Measurements from ENCODE around the gene KRT6A. TPM values are rescaled to one million over a fixed set of nuclear protein-coding genes. Genes with fewer than 3 reads are reported as not detected.

The KRT6A gene
- total RNA-seq (2011; cell fraction: chromatin; rRNA removed; ENCODE audit: low replicate concordance) = not detected in 2 replicates
- 0.26 TPM in 1 of 2 replicates, not detected in the other for total RNA-seq (2011; cell fraction: nucleolus; rRNA removed)
- total RNA-seq (2011; cell fraction: nucleoplasm; rRNA removed) = not detected in 2 replicates
- not detected in 2 replicates for total RNA-seq (2014; rRNA removed)
- not detected in 2 replicates for total RNA-seq (2014; rRNA removed; fragmentation: Illumina TruSeq; extraction: Trizol)
- not detected in 2 replicates for total RNA-seq (2015; rRNA removed; fragmentation: Illumina TruSeq; extraction: Trizol)
- not detected in 2 replicates for total RNA-seq (2021)
- polyA plus RNA-seq (2011; rRNA removed) = 0.26 TPM in 1 of 2 replicates, not detected in the other
- polyA plus RNA-seq (2011; cell fraction: cytosol; rRNA removed) = 0.03 and 0.07 TPM in 2 replicates
- not detected in 2 replicates for polyA plus RNA-seq (2011; cell fraction: nucleus; rRNA removed)
- polyA plus RNA-seq (2012) = not detected in 2 replicates
- polyA plus RNA-seq (2014; fragmentation: Illumina TruSeq; extraction: Trizol) = not detected in 2 replicates
- not detected for polyA plus RNA-seq (2014; fragmentation: Nextera tagmentation; extraction: Ambion mirVana)
- polyA plus RNA-seq (2014; rRNA removed) = not detected in 2 replicates
- 0.30 TPM in 1 of 2 replicates, not detected in the other for polyA minus RNA-seq (2011; rRNA and poly(A)+ RNA removed)
- not detected in 2 replicates for polyA minus RNA-seq (2011; cell fraction: cytosol; rRNA and poly(A)+ RNA removed)
- 0.13 TPM in 1 of 2 replicates, not detected in the other for polyA minus RNA-seq (2011; cell fraction: nucleus; rRNA and poly(A)+ RNA removed)
- not detected for Bru-seq, nascent RNA
- BruChase-seq, experiment 1, labeled RNA remaining after a 2-hour chase = not detected
- BruChase-seq, experiment 2, labeled RNA remaining after a 6-hour chase = not detected
- long read RNA-seq, experiment 1 = 0 reads
- long read RNA-seq, experiment 2 = 0 reads
- long read RNA-seq, experiment 3 = 0 reads

DNA sequence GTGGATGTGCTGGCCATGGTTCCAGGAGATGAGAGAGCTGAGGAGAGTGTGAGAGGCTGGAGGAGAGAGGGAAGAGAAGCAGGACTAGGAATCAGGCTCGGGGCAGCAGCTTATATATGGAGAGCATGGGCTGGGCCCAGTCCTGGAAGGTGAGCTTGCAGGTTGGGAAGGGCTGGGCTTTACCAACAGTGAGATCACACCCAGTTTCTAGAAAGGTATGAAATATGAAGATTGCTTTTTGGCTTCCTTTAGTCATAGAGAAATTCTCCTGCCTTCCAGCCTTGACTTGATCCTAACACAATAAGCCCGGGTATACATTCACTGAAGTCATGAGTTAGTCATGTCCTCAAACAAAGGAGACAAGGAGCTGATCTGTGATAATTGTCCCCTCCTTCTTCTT, at the start of gene KRT6A:
TSS of gene KRT6A (minus strand) at position 86 of the 400 bp plus-strand sequence. CDS start at position 17, 69 bp downstream.
- H3K4me2 ChIP-seq (ENCODE audit: insufficient read depth, low read length) = no peak within 1 kb of the TSS
- no peaks in the 10 kb centered on the region for H3K36me3 ChIP-seq (ENCODE audit: control insufficient read depth, insufficient read depth, low read length)
- H3K27me3 ChIP-seq (ENCODE audit: control insufficient read depth in 2 of 2, insufficient read depth in 2 of 2, low read length in 2 of 2) = peaks cover 12 to 33% of the 10 kb centered on the region in 2 experiments
- H4K20me1 ChIP-seq (replicated peaks; ENCODE audit: control insufficient read depth, insufficient read depth, low read length) = no peaks in the 10 kb centered on the region; the same call in 1 of the 2 replicates
- no peaks in the 10 kb centered on the region for H3K9me3 ChIP-seq (replicated peaks; ENCODE audit: control insufficient read depth, insufficient read depth, low read depth, low read length)
- no peaks in the 10 kb centered on the region for H3K9me1 ChIP-seq (ENCODE audit: control insufficient read depth, insufficient read depth, low read length)
- no TSS peak for BruUV-seq (replicated peaks)
- no peak within 1 kb of the TSS for H2AFZ ChIP-seq (ENCODE audit: low read depth, low read length)
- in situ Hi-C loops (cut with MboI) = no loop called here
- H3K79me2 ChIP-seq (ENCODE audit: control insufficient read depth, insufficient read depth, low read length) = no peaks in the 10 kb centered on the region
- ATAC-seq (no peak), FAIRE-seq (no peak), DNase-seq (ENCODE audit: extremely low read depth in 1 of 4, low spot score in 3 of 4) (no peak)
- no peak within 1 kb of the TSS for H3K9ac ChIP-seq (ENCODE audit: insufficient read depth in 1 of 2, low read depth in 2 of 2, low read length in 2 of 2)
- H3K4me3 ChIP-seq = no peak within 1 kb of the TSS
- ChIA-PET CTCF (ENCODE audit: low intra/inter-chr PET ratio) (no interaction called here), POLR2A (no interaction called here)
- 0% methylated on average over 2 of the region's 2 CpGs for WGBS (ENCODE audit: insufficient coverage, low coverage, missing lambda C conversion rate)
- no peak within 1 kb of the TSS for H3K27ac ChIP-seq (ENCODE audit: extremely low read depth, low read depth, low read length)
- intact Hi-C loops (cut with micrococcal nuclease) = no loop called here
- no peaks in the 10 kb centered on the region for H3K4me1 ChIP-seq (replicated peaks in 1 of 2; ENCODE audit: control insufficient read depth in 2 of 2, insufficient read depth in 2 of 2, low read length in 2 of 2)
- TF ChIP-seq EZH2 (IDR thresholded peaks at IDR 0.05; ENCODE audit: borderline replicate concordance, low read depth, low read length) = no peak
- TF ChIP-seq, protein P1, sequence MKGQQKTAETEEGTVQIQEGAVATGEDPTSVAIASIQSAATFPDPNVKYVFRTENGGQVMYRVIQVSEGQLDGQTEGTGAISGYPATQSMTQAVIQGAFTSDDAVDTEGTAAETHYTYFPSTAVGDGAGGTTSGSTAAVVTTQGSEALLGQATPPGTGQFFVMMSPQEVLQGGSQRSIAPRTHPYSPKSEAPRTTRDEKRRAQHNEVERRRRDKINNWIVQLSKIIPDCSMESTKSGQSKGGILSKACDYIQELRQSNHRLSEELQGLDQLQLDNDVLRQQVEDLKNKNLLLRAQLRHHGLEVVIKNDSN (CRISPR knock-in tag; IDR thresholded peaks at IDR 0.05) = no peak
- no peak for TF ChIP-seq CCNT2 (IDR thresholded peaks at IDR 0.05; ENCODE audit: borderline replicate concordance, extremely low read depth, insufficient read length, low read depth, low read length)
- TF ChIP-seq ZNF384 (IDR thresholded peaks at IDR 0.05; ENCODE audit: low read depth, low read length) = no peak
- TF ChIP-seq, protein P2, sequence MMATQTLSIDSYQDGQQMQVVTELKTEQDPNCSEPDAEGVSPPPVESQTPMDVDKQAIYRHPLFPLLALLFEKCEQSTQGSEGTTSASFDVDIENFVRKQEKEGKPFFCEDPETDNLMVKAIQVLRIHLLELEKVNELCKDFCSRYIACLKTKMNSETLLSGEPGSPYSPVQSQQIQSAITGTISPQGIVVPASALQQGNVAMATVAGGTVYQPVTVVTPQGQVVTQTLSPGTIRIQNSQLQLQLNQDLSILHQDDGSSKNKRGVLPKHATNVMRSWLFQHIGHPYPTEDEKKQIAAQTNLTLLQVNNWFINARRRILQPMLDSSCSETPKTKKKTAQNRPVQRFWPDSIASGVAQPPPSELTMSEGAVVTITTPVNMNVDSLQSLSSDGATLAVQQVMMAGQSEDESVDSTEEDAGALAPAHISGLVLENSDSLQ (IDR thresholded peaks at IDR 0.05) = no peak
- no peak for TF ChIP-seq IFI16 (CRISPR knock-in tag; IDR thresholded peaks at IDR 0.05)
- no peak for TF ChIP-seq ZNF347 (CRISPR knock-in tag; IDR thresholded peaks at IDR 0.05; ENCODE audit: low read depth)
- no peak for TF ChIP-seq SIN3B (IDR thresholded peaks at IDR 0.05; ENCODE audit: low read depth)
- no peak for TF ChIP-seq TBL1XR1 (IDR thresholded peaks at IDR 0.05; ENCODE audit: low read length in 2 of 2)
- TF ChIP-seq MYBL2 (IDR thresholded peaks at IDR 0.05; ENCODE audit: low read depth) = no peak
- no peak for TF ChIP-seq MYBL2 (CRISPR knock-in tag; IDR thresholded peaks at IDR 0.05; ENCODE audit: borderline replicate concordance)
- no peak for TF ChIP-seq NFE2 (IDR thresholded peaks at IDR 0.05; ENCODE audit: low read depth)
- TF ChIP-seq, protein P3, sequence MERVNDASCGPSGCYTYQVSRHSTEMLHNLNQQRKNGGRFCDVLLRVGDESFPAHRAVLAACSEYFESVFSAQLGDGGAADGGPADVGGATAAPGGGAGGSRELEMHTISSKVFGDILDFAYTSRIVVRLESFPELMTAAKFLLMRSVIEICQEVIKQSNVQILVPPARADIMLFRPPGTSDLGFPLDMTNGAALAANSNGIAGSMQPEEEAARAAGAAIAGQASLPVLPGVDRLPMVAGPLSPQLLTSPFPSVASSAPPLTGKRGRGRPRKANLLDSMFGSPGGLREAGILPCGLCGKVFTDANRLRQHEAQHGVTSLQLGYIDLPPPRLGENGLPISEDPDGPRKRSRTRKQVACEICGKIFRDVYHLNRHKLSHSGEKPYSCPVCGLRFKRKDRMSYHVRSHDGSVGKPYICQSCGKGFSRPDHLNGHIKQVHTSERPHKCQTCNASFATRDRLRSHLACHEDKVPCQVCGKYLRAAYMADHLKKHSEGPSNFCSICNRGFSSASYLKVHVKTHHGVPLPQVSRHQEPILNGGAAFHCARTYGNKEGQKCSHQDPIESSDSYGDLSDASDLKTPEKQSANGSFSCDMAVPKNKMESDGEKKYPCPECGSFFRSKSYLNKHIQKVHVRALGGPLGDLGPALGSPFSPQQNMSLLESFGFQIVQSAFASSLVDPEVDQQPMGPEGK (CRISPR knock-in tag; IDR thresholded peaks at IDR 0.05; ENCODE audit: borderline replicate concordance) = no peak
- no peak for TF ChIP-seq PPARD (CRISPR knock-in tag; IDR thresholded peaks at IDR 0.05)
- TF ChIP-seq ETS2 (tag; IDR thresholded peaks at IDR 0.05; ENCODE audit: borderline replicate concordance, poor library complexity, severe bottlenecking) = no peak
- TF ChIP-seq MEIS2 (IDR thresholded peaks at IDR 0.05; ENCODE audit: partially characterized antibody) = no peak
- TF ChIP-seq NFYB (IDR thresholded peaks at IDR 0.05; ENCODE audit: extremely low read depth, insufficient read length) = no peak
